Suprapubic skin (tissue), 3 donors: ENCODE data around the gene SRD5A1.

Source experiments
- CTCF ChIP-seq, 2 donors: fragments of 200-600 bp in 1 of 2; fragments of 450-650 bp in 1 of 2; sonication (generic) in 1 of 2; IDR thresholded peaks; one replicate each; pipeline ENCODE4 v1.5.1; 2016 to 2019; ENCODE audit warnings: antibody characterized with exemption in 2 of 2, mild to moderate bottlenecking in 1 of 2, moderate library complexity in 1 of 2
- EP300 ChIP-seq: sonication (generic); formaldehyde crosslinking; IDR thresholded peaks from one replicate; pipeline ENCODE4 v1.6.1; 2017; ENCODE audit warnings: antibody characterized with exemption
- POLR2A ChIP-seq, 2 donors: fragments of 450-650 bp; IDR thresholded peaks; one replicate each; pipeline ENCODE4 v1.6.1; 2017; ENCODE audit warnings: antibody characterized with exemption in 2 of 2, mild to moderate bottlenecking in 2 of 2, moderate library complexity in 2 of 2

GRCh38 chr5:6585939-6586646 lies 47.1 kb upstream of the SRD5A1 start:
- TF ChIP-seq POLR2A (IDR thresholded peaks at IDR 0.05) (no peak), CTCF (IDR thresholded peaks at IDR 0.05) (no peak), EP300 (no peak)
